ENCODE results near the gene VAV1. TPM values are rescaled to one million over a fixed set of nuclear protein-coding genes. Genes with fewer than 3 reads are reported as not detected.

Gene VAV1
- total RNA-seq, 1 donor from 2014 or later: 1.8 TPM

GRCh38 chr19:6838062-6838655 is 65.7 kb downstream of the VAV1 start:
- peaks cover 25% of the 10 kb centered on the region for H3K27me3 ChIP-seq (ENCODE audit: low read depth)
- no peaks in the 10 kb centered on the region for H3K4me1 ChIP-seq
- DNase-seq: no peak
- peaks cover 5% of the 10 kb centered on the region for H3K9me3 ChIP-seq (replicated peaks)
- no peak overlapping the region for H3K27ac ChIP-seq (replicated peaks)
- TF ChIP-seq CTCF (IDR thresholded peaks at IDR 0.05; ENCODE audit: borderline replicate concordance): no peak
- no peak overlapping the region for H3K4me3 ChIP-seq
- intact Hi-C loops (cut with micrococcal nuclease): no loop called here
- no peaks in the 10 kb centered on the region for H3K36me3 ChIP-seq

- no peak overlapping the region for H3K27ac ChIP-seq (replicated peaks)
- H3K4me3 ChIP-seq: no peak overlapping the region
- H3K9me3 ChIP-seq (replicated peaks): no peaks in the 10 kb centered on the region
- no peaks in the 10 kb centered on the region for H3K36me3 ChIP-seq
- no peak for DNase-seq
- no peaks in the 10 kb centered on the region for H3K4me1 ChIP-seq
- peaks cover 5% of the 10 kb centered on the region for H3K27me3 ChIP-seq (ENCODE audit: low read depth)
- TF ChIP-seq CTCF (IDR thresholded peaks at IDR 0.05; ENCODE audit: borderline replicate concordance): no peak
- intact Hi-C loops (cut with micrococcal nuclease): no loop called here
Measured at GRCh38 chr19:6842871-6843607, 70.5 kb downstream of the VAV1 start.

GRCh38 chr19:6847828-6848200 is 75.3 kb downstream of the VAV1 start:
- H3K27ac ChIP-seq (replicated peaks): no peak overlapping the region
- H3K9me3 ChIP-seq (replicated peaks): peaks cover 8% of the 10 kb centered on the region
- no peaks in the 10 kb centered on the region for H3K4me1 ChIP-seq
- no peaks in the 10 kb centered on the region for H3K36me3 ChIP-seq
- TF ChIP-seq CTCF (IDR thresholded peaks at IDR 0.05; ENCODE audit: borderline replicate concordance): no peak
- intact Hi-C loops (cut with micrococcal nuclease): no loop called here
- H3K27me3 ChIP-seq (ENCODE audit: low read depth): peaks cover 12% of the 10 kb centered on the region
- no peak overlapping the region for H3K4me3 ChIP-seq
- DNase-seq: no peak

- Histone ChIP-seq H3K36me3 (no peaks in the 10 kb centered on the region), H3K27ac (replicated peaks) (no peak overlapping the region), H3K27me3 (ENCODE audit: low read depth) (peaks cover 24% of the 10 kb centered on the region), H3K4me3 (no peak overlapping the region), H3K4me1 (no peaks in the 10 kb centered on the region), H3K9me3 (replicated peaks) (peaks cover 8% of the 10 kb centered on the region)
- no peak for DNase-seq
- no peak for TF ChIP-seq CTCF (IDR thresholded peaks at IDR 0.05; ENCODE audit: borderline replicate concordance)
- intact Hi-C loops (cut with micrococcal nuclease): no loop called here
Measured at GRCh38 chr19:6848986-6849385, 76.5 kb downstream of the VAV1 start.

GRCh38 chr19:6849876-6850275 is 77.4 kb downstream of the VAV1 start:
- peaks cover 32% of the 10 kb centered on the region for H3K27me3 ChIP-seq (ENCODE audit: low read depth)
- H3K4me1 ChIP-seq: no peaks in the 10 kb centered on the region
- no peak overlapping the region for H3K4me3 ChIP-seq
- H3K27ac ChIP-seq (replicated peaks): no peak overlapping the region
- no peaks in the 10 kb centered on the region for H3K36me3 ChIP-seq
- peaks cover 8% of the 10 kb centered on the region for H3K9me3 ChIP-seq (replicated peaks)
- intact Hi-C loops (cut with micrococcal nuclease): no loop called here
- DNase-seq: no peak
- no peak for TF ChIP-seq CTCF (IDR thresholded peaks at IDR 0.05; ENCODE audit: borderline replicate concordance)
